Keratinocyte (primary cell): ENCODE measurements around the gene ACVR2B. TPM values are rescaled to one million over a fixed set of nuclear protein-coding genes. Genes with fewer than 3 reads are reported as not detected.

ENCODE experiments used
- DNase-seq: peaks from one replicate; pipeline ENCODE4 v3.0.0-alpha.2; 2011; ENCODE audit warnings: low read depth, missing footprints, low spot score
- FAIRE-seq: peaks from 2 replicates; lab custom pipeline; 2011; peaks lifted over from hg19 to GRCh38; lab: Jason Lieb, UNC
- H2AFZ ChIP-seq: 2 replicates; pipeline ENCODE4 v1.6.0; 2012; ENCODE audit warnings: low read length, control low read depth, inconsistent platforms; ENCODE audit not compliant: control insufficient read depth
- H3K27ac ChIP-seq: 2 replicates; pipeline ENCODE4 v1.5.1; 2011; ENCODE audit warnings: low read length; ENCODE audit not compliant: control insufficient read depth, insufficient read depth
- H3K27me3 ChIP-seq: 3 replicates; pipeline ENCODE4 v1.6.0; 2011; ENCODE audit warnings: low read length; ENCODE audit not compliant: control insufficient read depth, insufficient read depth; ENCODE audit errors: extremely low read depth
- H3K36me3 ChIP-seq, 2 experiments: 2 replicates in 1 of 2; 3 replicates in 1 of 2; pipeline ENCODE4 v1.5.1; 2011; ENCODE audit warnings: low read length in 2 of 2, mild to moderate bottlenecking in 1 of 2; ENCODE audit not compliant: control insufficient read depth in 2 of 2, insufficient read depth in 2 of 2; ENCODE audit errors: extremely low read depth in 1 of 2
- H3K4me1 ChIP-seq: 3 replicates; pipeline ENCODE4 v1.5.1; 2011; ENCODE audit warnings: low read length; ENCODE audit not compliant: control insufficient read depth, insufficient read depth; ENCODE audit errors: extremely low read depth
- H3K4me2 ChIP-seq: 3 replicates; pipeline ENCODE4 v1.6.0; 2011; ENCODE audit warnings: low read depth, low read length; ENCODE audit not compliant: control insufficient read depth, insufficient read depth; ENCODE audit errors: extremely low read depth
- H3K4me3 ChIP-seq, 3 experiments: fragments of 200-600 bp in 1 of 3; sonication (generic) in 1 of 3; 2 replicates in 2 of 3; 3 replicates in 1 of 3; pipeline ENCODE4 v1.5.1; 2011 to 2016; ENCODE audit warnings: low read length in 3 of 3, mild to moderate bottlenecking in 3 of 3, control low read depth in 2 of 3, inconsistent platforms in 1 of 3, low read depth in 1 of 3, mixed read lengths in 1 of 3, mixed run types in 1 of 3, moderate library complexity in 1 of 3; ENCODE audit not compliant: control insufficient read depth in 2 of 3, insufficient read depth in 2 of 3; ENCODE audit errors: extremely low read depth in 1 of 3
- H3K79me2 ChIP-seq: 2 replicates; pipeline ENCODE4 v1.6.0; 2012; ENCODE audit warnings: low read length; ENCODE audit not compliant: control insufficient read depth, insufficient read depth
- H3K9ac ChIP-seq: 3 replicates; pipeline ENCODE4 v1.6.0; 2011; ENCODE audit warnings: low read length; ENCODE audit not compliant: control insufficient read depth, insufficient read depth; ENCODE audit errors: extremely low read depth
- H3K9me1 ChIP-seq: 3 replicates; pipeline ENCODE4 v1.6.0; 2011; ENCODE audit warnings: low read length; ENCODE audit not compliant: control insufficient read depth, insufficient read depth; ENCODE audit errors: extremely low read depth
- H3K9me3 ChIP-seq: 2 replicates; pipeline ENCODE4 v1.5.1; 2012; ENCODE audit warnings: low read depth, low read length; ENCODE audit not compliant: control insufficient read depth
- H4K20me1 ChIP-seq: 3 replicates; pipeline ENCODE4 v1.6.0; 2011; ENCODE audit warnings: low read length; ENCODE audit not compliant: control insufficient read depth, insufficient read depth; ENCODE audit errors: extremely low read depth
- EZH2 ChIP-seq: IDR thresholded peaks from one replicate; pipeline ENCODE4 v1.6.1; 2012; ENCODE audit warnings: inconsistent platforms, mild to moderate bottlenecking, low read length, moderate library complexity
- dilution Hi-C: fragments of 300-500 bp; cut with MboI; formaldehyde crosslinking; loops from one replicate; pipeline ENCODE4 v1.7.0; 2020; ENCODE audit warnings: low sequenced_read_pairs; ENCODE audit not compliant: extremely low pct_ligation_motif_present
- polyA plus RNA-seq, 5 experiments: library from polyadenylated mRNA; depleted of rRNA in 3 of 5; stranded (reverse) in 3 of 5; stranded (forward) in 1 of 5; unstranded in 1 of 5; fragments of >200 nt; gene quantifications; 1 replicate in 1 of 5; 2 replicates in 3 of 5; 3 replicates in 1 of 5; pipeline versions ENCODE4 v1.2.1 to v1.2.3, GENCODE V29; 2011 to 2012; ENCODE audit warnings: missing spikeins in 2 of 5, low read depth in 1 of 5, low replicate concordance in 1 of 5
- TF ChIP-seq, protein P1 (sequence below), 3 experiments: IDR thresholded peaks in 1 of 3; conservative IDR thresholded peaks in 1 of 3; optimal IDR thresholded peaks in 1 of 3; 2 replicates in 2 of 3; 3 replicates in 1 of 3; pipeline versions ENCODE3 to v1.5.1; 2011; ENCODE audit warnings: low read length in 3 of 3, mild to moderate bottlenecking in 3 of 3, moderate library complexity in 2 of 3, control low read depth in 1 of 3, inconsistent platforms in 1 of 3; ENCODE audit not compliant: insufficient read depth in 2 of 3; ENCODE audit errors: extremely low read depth in 1 of 3

Gene ACVR2B
- polyA plus RNA-seq, 1 donor (not counting 4 experiments of a cell fraction or from before 2014, with no cell fraction given) = 0.46 TPM

DNA sequence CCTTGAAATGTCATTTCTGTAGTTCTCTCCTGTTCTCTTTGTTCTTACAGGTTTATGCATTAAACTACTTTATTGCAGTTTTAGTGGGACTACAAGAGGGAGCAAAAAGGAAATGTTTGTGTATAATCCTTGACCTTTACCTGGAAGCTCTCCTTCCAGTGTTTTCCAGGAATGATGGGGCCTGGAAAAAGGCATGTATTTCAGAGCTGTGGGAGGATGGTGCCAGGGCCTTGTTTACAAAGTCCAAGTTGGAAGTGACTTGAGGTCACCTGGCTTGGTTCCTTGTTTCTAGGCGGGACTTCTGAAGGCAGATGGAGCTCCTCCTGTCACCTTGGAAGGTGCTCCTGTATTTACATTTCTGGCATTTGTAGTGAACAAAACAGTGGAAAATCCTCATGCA lies 15.1 kb downstream of the ACVR2B start:
- Histone ChIP-seq H3K27me3 (no peaks in the 10 kb centered on the region), H3K9me1 (no peaks in the 10 kb centered on the region), H3K4me1 (no peaks in the 10 kb centered on the region), H3K36me3 (no peaks in the 10 kb centered on the region), H3K9me3 (no peaks in the 10 kb centered on the region), H3K27ac (no peak overlapping the region), H3K4me3 (no peak overlapping the region), H3K79me2 (no peaks in the 10 kb centered on the region), H3K4me2 (no peak overlapping the region), H4K20me1 (no peaks in the 10 kb centered on the region), H3K9ac (no peak overlapping the region), H2AFZ (no peak overlapping the region)
- FAIRE-seq (no peak), DNase-seq (no peak)
- TF ChIP-seq, protein P1, sequence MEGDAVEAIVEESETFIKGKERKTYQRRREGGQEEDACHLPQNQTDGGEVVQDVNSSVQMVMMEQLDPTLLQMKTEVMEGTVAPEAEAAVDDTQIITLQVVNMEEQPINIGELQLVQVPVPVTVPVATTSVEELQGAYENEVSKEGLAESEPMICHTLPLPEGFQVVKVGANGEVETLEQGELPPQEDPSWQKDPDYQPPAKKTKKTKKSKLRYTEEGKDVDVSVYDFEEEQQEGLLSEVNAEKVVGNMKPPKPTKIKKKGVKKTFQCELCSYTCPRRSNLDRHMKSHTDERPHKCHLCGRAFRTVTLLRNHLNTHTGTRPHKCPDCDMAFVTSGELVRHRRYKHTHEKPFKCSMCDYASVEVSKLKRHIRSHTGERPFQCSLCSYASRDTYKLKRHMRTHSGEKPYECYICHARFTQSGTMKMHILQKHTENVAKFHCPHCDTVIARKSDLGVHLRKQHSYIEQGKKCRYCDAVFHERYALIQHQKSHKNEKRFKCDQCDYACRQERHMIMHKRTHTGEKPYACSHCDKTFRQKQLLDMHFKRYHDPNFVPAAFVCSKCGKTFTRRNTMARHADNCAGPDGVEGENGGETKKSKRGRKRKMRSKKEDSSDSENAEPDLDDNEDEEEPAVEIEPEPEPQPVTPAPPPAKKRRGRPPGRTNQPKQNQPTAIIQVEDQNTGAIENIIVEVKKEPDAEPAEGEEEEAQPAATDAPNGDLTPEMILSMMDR (optimal IDR thresholded peaks at IDR 0.05 in 1 of 3, IDR thresholded peaks at IDR 0.05 in 1 of 3, conservative IDR thresholded peaks at IDR 0.05 in 1 of 3; ENCODE audit: extremely low read depth in 1 of 3, insufficient read depth in 2 of 3, low read length in 3 of 3) = no peak
- dilution Hi-C loops = no loop called here

DNA sequence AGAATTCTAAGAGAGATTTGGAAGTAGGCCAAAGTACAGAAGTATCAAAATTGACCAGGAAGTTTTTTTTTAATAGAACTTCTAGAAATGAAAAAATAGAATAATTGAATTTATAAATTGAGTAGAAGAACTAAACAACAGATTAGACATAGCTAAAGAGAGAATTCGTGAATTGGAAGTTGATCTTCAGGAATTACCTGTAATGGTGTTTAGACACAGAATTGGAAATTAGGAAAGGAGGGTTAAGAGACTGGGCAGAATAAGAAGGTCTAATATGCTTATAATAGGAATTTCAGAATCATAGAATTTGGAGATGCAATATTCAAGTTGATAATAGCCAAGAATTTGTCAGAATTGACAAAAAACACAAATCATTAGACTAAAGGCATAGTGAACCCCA lies 16.2 kb downstream of the ACVR2B start:
- no peak for TF ChIP-seq EZH2
- TF ChIP-seq, protein P1 (optimal IDR thresholded peaks at IDR 0.05 in 1 of 3, IDR thresholded peaks at IDR 0.05 in 1 of 3, conservative IDR thresholded peaks at IDR 0.05 in 1 of 3; ENCODE audit: extremely low read depth in 1 of 3, insufficient read depth in 2 of 3, low read length in 3 of 3) = no peak
- no peak for DNase-seq
- Histone ChIP-seq H4K20me1 (no peaks in the 10 kb centered on the region), H3K79me2 (no peaks in the 10 kb centered on the region), H3K9ac (no peak overlapping the region), H3K36me3 (no peaks in the 10 kb centered on the region), H2AFZ (no peak overlapping the region), H3K27me3 (no peaks in the 10 kb centered on the region), H3K9me3 (no peaks in the 10 kb centered on the region), H3K27ac (no peak overlapping the region), H3K4me1 (no peaks in the 10 kb centered on the region), H3K4me3 (no peak overlapping the region), H3K4me2 (no peak overlapping the region), H3K9me1 (no peaks in the 10 kb centered on the region)
- dilution Hi-C loops = no loop called here
- FAIRE-seq = no peak
